Stimulated activated CD4-positive, alpha-beta T cell treated with anti-CD3 and anti-CD28 coated beads, Interleukin-1b, Interleukin-23, amount 100 ng/mL, for 1 hour (primary cell): ENCODE data around the gene NELFB.
A peak's percentile ranks its signal among the peaks of the same experiment; 100 is the strongest.

ENCODE experiments used
- DNase-seq, 2 donors: peaks; one replicate each; pipeline ENCODE4 v3.0.0-alpha.2; 2020; ENCODE audit warnings: low read depth in 2 of 2

NELFB gene

GRCh38 chr9:137281345-137282116 lies 26.4 kb downstream of the NELFB start:
- DNase-seq, result no peak

DNA sequence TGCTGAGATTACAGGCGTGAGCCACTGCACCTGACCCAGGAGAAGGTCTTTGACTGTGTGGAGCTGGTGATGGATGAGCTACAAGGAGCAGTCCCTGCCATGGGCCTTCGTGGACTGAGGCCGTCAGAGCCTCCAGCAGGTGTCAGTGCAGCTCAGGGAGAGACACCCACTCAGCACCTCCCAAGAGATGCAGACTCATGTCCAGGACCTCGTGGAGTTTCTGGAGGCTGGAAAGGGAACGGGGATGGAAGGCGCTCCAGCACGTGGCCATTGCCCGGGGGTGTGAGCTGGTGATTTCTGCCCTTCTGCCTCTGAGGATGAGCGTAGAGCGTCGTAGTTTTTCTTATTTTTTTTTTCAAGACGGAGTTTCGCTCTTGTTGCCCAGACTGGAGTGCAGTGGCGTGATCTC lies 31.9 kb downstream of the NELFB start:
- DNase-seq, result no peak

DNA sequence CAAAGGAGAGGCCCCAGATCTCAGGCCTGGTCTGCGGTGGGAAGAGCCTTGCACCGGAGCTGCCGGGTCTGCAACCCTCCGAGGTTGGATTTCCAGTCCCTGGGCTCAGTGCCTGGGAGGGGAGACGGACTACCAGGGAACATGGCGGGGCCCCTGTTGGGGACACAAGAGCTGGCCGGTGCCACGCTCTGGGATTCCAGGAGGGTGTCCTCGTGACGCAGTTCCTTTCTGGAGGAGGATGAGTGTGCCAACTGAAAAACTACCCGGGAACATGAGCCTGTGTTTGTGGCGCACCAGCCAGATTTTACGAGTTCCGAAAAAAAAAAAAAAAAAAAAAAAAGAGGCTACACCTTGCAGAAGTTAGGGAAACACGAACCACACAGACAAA lies 38.0 kb downstream of the NELFB start:
- DNase-seq, result no peak

DNA sequence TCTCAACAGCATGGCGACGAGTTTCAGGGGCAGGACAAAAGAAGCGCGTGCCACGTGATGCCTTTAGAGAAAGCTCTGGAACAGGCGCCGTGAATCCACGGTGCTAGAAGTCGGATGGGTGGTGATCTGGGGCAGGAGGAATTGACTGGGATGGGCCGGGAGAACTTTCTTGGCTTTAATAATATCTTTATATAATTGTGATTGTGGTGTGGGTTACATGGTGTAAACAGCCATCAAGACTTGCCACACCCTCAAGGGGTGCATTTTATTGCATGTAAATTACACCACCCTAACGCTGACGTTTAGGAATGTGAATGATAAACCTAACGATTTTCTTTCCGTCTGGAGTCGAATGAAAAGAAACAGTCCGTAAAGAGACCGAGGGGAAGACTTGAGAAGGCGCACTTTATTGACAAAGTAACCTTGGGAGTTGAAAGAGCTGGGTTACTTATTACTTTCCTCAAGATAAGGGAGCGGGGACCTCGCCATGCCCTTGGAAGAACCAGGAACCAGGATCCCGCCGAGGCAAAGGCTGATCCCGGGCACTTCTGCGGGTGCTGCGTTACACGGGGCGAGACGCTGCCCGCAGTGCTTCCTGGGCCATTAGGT lies 38.5 kb downstream of the NELFB start:
- DNase-seq, result no peak

DNA sequence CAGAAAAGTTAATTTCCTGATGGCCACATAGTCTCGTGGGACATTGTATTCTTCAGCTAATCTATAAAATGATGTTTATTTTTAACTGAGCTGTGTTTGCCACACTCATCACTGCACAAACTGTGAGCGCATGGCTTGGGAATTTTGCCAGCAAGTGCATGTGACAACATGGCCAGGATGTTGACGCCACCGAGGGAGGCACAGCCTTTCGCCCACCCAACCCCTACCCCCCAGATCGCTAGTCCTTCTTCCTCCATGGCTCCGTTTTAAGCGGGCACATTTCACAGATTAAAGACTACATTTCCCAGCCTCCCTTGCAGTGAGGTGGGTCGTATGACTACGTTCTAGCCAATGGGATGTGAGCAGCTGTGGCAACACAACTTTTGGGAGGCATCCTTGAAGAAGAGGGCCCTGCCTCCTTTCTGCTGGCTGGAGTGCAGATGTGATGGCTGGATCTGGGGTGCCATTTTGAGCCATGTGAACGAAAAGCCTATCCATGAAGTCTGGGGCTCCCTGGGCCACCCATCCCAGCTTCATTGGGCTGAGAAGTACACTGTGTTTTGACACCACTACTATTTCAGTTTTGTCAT lies 39.1 kb downstream of the NELFB start:
- no peak for DNase-seq

GRCh38 chr9:137294681-137295237 lies 39.6 kb downstream of the NELFB start:
- DNase-seq, result no peak

DNA sequence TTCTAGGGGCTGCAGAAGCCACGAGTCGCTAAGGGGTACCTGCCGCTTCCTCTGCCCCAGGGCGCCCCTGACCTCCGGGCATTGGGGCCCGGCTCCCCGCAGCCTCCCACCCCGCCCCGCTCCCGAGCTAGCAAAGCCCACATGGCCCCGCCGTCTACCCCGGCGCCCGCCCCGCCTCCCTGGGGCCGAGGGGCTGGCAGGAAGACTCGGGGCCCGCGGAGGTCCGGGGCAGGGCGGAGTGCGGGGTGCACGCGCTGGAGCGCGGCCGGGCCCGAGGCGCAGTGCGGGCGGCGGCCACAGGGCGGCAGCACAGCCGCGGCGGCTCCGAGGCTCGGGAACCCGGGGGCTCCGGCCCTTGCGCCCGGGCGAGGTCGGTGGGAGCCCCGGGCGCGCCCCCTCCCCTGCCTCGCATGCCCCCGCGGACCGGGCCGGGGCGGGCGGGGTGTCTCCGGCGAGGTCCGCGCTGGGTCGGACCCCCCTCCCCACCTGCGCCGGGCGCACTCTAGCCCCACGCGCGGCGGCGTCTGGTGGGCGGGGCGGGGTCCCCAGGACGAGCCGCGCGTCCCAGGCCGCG lies 40.2 kb downstream of the NELFB start:
- peak in 1 of 2 donors; percentile 38 for DNase-seq

DNA sequence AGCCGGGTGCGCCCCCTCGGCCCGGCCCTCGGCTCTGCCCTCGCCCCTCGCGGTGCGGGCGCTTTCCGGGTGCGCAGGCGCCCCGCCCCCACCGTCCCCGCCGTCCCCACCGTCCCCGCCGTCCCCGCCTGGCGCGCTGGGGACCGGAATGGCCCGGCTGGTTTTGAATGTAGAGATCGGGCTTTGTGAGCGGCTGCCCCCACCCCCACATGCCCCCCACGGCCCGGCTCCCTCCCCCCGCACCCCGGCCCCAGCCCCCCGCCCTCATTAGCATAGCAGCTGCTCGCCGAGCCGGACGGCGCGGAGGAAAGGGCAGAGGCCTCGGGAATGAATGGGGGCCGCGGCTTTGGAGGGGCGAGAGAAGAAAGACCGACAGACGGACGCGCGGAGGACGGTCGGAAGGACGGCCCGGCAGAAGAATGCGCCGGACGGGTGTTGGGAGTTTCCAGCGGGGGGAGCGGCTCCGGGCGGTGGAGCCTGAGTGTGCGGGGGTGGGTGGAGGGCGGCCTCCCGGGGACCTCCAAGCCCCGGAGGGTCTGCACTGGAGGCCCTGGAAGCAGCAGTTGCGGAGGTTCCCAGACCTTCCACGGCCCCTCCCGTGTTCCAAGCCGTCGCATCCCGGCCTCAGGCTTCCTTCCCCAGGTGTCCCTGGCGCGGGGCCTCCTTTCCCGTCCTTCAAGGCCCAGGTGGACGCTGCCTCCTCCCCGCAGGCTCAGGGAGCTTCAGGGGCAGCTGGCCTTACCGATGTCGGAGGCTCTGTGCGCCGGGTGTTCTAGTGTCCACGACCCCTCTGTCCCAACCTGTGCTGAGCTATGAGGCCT lies 40.9 kb downstream of the NELFB start:
- no peak for DNase-seq

DNA sequence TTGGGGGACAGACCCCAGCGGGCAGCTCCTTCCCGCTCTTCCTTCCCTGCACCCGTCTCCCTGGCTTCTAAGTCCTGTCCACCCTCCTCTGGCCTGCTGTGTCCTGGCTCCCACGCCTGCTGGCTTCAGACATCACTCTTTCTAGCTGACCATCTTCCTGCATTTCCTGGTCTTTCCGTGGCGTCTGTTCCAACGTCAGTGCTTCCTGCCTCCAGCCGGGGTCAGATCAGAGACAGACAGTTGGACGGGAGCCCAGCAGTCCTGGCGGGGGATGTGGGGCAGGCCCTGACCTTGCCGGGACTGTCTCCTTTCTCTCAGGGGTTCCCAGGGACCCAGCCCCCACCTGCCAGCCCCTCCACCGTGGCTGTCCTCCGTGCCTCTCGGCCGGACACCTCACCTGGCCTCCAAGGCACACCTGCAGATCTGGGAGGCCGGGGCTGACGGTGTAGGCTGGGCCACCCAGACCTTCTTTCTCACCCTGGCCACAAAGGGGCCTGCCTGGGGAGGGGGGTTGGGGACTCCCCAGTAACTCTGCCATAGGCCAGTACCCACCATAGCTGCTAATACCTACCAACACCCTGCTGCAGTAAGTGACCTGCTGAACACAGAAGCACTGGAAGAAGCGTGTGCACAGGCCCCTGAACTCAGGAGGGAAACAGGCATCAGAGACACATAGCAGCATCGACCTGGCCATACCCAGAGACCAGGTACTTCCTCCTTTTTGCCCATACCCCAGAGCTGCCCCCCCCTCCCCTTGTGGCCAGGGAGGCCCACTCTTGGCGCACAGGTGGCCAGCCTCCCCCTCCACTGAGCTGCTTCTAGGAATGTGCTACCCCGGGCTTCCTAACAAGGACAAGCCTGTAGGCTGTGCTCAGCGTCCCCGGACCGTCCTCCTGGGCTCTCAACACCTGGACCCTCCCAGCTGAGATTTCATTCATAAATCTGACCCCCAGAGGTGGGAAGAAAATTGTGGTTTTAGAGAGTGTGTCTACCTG lies 41.8 kb downstream of the NELFB start:
- DNase-seq, result no peak

- DNase-seq, result no peak
Observed at GRCh38 chr9:137297966-137298365, 42.8 kb downstream of the NELFB start.

GRCh38 chr9:137298401-137299202 lies 43.5 kb downstream of the NELFB start:
- no peak for DNase-seq

DNA sequence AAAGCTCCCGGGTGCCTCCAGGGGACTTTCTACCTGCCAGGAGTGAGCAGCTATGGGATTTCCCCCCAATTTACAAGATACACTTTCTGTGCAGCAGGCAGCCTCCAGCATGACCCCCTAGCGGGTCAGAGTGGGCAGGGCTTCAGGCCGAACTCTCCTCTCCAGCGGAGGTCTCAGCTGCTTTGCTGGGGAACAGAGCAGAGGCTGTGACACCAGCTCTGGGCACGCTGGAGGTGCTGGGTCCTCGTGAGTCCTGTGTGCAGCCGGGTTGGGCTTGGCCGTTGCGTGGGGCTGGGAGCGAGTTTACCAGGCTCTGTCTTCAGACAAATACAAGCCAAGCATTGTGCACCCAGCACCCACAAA lies 44.1 kb downstream of the NELFB start:
- no peak for DNase-seq

DNA sequence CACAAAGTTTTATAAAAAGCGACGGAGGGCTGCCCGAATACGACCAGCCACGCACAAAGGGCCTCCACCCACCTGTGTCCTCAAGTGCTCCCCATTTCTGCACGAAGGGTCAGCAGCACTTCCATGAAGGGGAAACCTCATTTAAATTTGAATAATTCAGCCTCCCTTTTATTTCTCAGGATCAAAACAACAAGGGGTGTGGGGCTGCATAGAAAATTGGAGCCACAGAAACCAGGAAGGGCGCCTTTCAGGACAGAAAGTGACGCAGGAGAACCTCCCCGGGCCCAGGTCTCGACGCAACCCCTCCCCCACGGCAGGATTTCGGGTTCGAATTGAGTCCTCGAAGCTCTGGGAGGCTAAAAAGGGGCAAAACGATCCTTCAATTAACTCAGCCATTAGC lies 44.8 kb downstream of the NELFB start:
- no peak for DNase-seq

DNA sequence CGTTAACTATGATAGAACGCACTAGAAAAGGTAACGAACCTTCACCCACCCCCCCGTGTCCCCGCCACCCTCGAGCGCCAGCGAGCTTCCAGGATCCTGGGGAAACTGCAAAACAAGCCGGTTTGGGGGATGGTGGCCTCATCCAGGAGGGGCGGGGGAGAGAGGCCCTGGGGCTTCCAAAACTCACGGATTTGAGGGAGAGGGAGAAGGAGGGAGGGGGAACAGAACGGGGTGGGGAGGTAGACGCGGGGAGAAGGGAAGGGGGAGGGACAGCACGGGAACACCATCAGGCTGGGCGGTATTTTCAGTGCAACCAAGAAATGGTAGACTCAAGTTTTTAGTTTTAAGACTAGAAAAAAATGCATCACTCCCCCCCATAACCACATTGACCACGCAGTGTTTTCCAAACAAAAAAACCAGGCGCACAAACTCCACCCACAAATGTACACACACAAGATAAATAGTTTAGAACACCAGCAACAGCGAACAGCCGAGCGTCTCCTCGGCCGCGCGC lies 45.5 kb downstream of the NELFB start:
- no peak for DNase-seq

DNA sequence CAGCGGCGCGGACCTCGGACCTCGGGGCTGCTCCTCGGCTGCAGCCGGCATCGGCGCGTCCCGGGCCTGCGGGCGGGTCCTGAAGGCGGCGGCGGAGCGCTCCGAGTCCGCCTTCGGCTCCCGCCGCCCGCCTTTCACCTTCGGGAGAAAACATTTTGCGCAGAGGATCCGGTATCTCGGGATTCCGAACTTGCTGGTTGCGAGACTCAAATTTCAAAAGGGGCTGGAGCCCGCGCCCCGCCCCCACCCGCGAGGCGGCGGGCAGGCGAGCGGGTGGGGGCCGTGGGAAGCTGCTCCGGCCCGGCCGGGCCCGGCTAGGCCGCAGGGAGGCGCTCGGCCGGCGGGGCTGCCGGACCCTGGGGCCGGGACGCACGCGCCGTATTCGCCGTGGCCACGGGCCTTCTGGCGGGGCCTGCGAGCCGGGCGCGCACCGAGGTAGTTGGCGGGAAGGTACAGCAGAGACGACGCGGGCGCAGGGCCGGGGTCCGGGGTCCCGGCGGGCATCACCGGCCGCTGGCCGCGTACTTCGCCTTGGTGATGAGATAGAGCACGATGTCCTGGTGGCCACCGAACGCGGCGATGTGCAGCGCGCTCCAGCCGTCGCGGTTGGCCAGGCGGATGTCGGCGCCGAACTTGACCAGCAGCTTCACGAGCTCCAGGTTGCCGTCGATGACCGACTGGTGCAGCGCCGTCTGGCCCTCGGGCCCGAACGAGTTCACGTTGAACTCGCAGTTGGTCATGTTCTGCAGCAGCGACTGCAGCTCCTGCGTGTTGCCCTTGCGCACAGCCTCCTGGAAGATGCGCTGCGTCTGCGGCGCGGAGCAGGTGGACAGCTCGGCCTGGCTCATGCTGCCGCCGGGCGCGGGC lies 46.2 kb downstream of the NELFB start:
- DNase-seq, result no peak

GRCh38 chr9:137302118-137302448 lies 47.0 kb downstream of the NELFB start, which contains the start of gene NRARP:
Gene NRARP (minus strand): TSS chr9:137302271. CDS start chr9:137301928, 343 bp downstream.
- peak; percentile 79 to 92 for DNase-seq

GRCh38 chr9:137302449-137303150 lies 47.5 kb downstream of the NELFB start:
- no peak for DNase-seq
